ENCODE measurements around the gene MACROD1.
"Not testable (repeated sequence)": the region's sequence is repeated elsewhere in the genome, so short reads cannot be mapped to it uniquely, and the experiment has no call there.

Gene MACROD1

GRCh38 chr11:63986156-63986931 lies 179.6 kb downstream of the MACROD1 start, which contains the start of gene OTUB1:
Gene OTUB1 (plus strand): TSS chr11:63986438. CDS start chr11:63986457, 19 bp downstream.
- peak; percentile 93 for DNase-seq

GRCh38 chr11:63985812-63986155 lies 180.1 kb downstream of the MACROD1 start:
- DNase-seq = peak; percentile 86

GRCh38 chr11:63979426-63979825 lies 186.5 kb downstream of the MACROD1 start:
- DNase-seq = no peak

GRCh38 chr11:63978551-63979239 lies 187.2 kb downstream of the MACROD1 start:
- DNase-seq = no peak

- DNase-seq = peak; percentile 99
Measured at GRCh38 chr11:63974259-63975143, 191.4 kb downstream of the MACROD1 start, which contains the start of gene COX8A. Gene COX8A (plus strand): TSS chr11:63974620. CDS start chr11:63974681, 61 bp downstream.

GRCh38 chr11:63973912-63974258 lies 192.0 kb downstream of the MACROD1 start:
- DNase-seq = not testable (repeated sequence)

GRCh38 chr11:63970902-63971301 lies 195.0 kb downstream of the MACROD1 start:
- no peak for DNase-seq

- no peak for DNase-seq
Measured at GRCh38 chr11:63969461-63969860, 196.5 kb downstream of the MACROD1 start.

- no peak for DNase-seq
Measured at GRCh38 chr11:63966444-63966843, 199.5 kb downstream of the MACROD1 start.

GRCh38 chr11:63963895-63964294 lies 202.0 kb downstream of the MACROD1 start:
- DNase-seq = not testable (repeated sequence)

- peak; percentile 60 for DNase-seq
Measured at GRCh38 chr11:63961608-63962412, 204.1 kb downstream of the MACROD1 start.

GRCh38 chr11:63958008-63958407 lies 207.9 kb downstream of the MACROD1 start:
- no peak for DNase-seq

- no peak for DNase-seq
Measured at GRCh38 chr11:63952570-63952969, 213.3 kb downstream of the MACROD1 start.

GRCh38 chr11:63951779-63952536 lies 214.0 kb downstream of the MACROD1 start:
- peak; percentile 55 for DNase-seq

Measured in activated CD4-positive, alpha-beta T cell treated with anti-CD3 and anti-CD28 coated beads, Interleukin-2, Interleukin-6, amounts not matched to agents 100 ng/mL and 50 ng/mL, durations not matched to agents 16 hours and 8 hours (primary cell).